GM19238 (cell line): ENCODE measurements around the gene NKX2-2.

Experiments
- DNase-seq: peaks from one replicate; pipeline ENCODE4 v3.0.0; 2011; ENCODE audit warnings: low spot score; ENCODE audit not compliant: insufficient read length

NKX2-2 gene

DNA sequence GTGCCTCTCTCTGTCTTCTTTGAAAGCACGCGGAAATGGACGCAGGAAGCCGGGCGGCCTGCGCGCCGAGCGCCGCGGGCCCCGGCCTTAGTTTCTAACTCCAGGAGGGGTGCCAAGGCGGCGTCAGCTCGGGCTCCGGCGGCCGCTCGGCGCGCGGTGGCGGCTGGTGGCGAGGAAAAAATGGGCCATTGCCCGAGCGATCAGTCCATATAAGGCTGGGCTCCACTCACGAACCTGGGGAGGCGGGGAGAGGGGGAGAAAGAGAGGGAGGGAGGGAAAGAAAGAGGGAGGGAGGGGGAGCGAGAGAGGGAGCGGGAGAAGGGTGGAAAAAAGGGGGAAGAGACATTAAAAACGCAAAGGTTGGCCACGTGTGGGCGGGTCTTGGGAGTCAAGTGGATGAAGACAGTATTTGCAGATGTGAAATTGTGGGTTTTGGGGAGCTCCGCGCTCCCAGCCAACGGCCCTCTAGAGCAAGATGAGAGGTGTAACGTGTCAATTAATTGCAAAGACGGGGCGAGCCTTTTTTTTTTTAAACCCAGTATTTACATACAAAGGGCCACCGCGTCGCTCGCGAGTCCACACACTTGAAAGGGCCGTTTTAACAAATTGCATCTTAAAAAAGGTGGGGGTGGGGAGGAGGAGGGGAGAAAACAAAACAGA is at the start of gene NKX2-2:
Gene NKX2-2 (minus strand): TSS at position 184 of the 660 bp plus-strand sequence. CDS start 395 bp downstream, outside the sequence.
- no peak for DNase-seq

DNA sequence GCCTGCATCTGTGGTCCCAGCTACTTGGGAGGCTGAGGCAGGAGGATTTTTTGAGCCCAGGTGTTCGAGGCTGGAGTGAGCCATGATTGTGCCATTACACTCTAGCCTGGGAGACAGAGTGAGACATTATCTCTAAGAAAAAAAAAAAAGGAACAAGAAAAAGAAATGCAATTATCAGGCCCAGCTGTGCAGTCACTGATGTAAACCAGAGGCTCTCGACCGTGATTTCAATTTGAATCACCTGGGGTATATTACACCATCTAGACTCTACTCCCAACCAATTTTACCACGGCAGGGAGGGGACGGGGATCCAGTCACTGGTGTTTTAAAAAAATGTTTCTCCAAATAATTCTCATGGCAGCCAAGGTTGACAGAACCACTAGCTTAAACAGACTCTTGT is 48.8 kb upstream of the NKX2-2 start:
- DNase-seq = no peak

DNA sequence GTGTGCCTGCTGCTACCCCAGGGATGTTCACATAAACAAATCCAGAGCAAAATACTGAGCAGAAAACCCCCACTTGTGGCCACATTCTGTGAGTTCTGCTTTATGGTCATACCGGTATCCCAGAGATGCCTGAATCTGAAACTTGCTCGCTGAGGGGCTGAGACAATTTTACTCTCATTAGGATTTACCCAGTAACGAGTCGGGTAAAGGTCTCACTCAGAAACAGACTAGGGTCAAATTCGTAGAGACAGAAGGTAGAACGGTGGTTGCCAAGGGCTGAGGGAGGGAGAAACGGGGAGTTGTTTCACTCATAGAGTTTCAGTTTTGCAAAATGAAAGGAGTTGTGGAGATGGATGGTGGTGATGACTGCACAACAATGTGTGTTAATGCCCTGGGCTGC is 45.4 kb upstream of the NKX2-2 start:
- no peak for DNase-seq

DNA sequence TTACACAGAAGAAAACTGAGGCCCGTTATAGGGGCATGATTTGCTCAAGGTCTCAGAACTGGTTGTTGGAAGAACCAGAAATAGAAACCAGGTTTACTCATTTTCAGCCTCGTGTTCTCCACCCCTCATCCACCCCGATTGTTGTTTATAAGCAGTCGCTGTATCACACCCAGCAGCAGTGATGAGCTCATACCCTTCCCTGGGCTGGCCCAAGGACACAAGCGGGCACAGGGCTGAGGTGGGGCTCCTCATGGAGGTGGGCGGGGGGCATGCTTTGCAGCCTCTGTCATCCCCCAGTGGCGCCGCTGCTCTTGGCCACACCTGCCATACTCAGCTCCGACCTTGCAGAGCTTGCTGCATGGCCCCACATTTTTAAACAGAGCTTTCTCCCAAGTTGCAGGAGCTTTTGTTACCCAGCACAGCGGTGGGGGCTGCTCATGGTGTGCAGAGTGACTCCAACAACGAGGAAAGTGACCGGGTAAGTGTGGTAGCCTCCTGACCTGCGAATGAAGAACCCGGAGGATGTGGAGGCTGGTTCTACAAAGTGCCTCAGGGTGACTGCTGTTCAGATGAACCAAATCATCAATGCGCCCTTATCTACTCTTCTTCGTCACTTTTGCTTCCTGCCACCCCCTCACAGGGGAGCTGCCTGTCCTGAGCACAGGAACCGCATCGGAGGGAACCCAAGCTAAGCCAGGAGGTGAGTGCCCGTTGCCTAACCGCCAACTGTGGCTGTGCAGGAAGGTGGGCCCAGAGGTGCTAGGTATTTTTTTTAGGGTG is 43.6 kb upstream of the NKX2-2 start:
- no peak for DNase-seq

DNA sequence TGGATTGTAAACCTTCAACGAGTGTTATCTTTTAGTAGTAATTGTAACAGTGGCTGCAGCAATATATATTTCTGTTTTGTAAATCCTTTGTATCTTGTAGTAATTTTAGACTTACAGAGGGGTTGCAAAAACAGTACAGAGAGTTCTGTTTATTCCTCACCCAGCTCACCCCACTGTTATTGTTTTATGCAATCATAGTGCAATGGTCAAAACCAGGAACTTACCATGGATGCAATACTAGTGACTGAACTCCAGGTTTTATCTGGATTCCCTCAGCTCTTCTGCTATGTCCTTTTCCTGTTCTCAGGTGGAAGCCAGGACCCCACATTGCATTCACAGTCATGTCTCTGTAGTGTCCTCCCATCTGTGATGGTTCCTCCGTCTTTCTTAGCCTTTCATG is 42.5 kb upstream of the NKX2-2 start:
- no peak for DNase-seq

DNA sequence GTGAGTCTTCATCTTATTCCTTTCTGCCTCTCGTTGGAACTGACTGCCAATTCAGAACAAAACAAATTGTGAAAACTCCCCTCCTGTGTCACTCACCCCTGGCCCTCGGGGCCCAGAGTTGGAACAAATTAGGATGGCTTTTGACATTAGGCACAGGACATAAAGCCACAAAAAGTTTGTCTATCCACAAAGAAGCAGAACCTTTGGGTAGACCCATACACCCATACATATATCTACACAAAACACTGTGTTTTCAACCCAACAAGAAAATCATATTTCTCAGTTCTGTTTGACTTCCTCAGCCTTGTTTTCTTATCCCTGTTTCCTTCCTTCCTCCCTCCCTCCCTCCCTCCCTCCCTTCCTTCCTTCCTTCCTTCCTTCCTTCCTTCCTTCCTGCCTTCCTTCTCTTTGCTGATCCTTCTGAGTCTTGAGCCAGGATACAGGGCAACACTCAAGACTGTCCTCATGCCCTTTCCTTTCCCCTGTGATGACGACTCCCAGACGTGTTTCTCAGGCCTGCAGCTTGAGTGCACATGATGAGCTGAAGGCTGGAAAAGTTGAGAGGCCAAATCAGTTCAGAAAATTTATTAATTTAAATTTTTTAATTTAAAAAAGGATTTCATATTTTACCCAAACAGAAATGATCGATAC is 41.7 kb upstream of the NKX2-2 start:
- no peak for DNase-seq

DNA sequence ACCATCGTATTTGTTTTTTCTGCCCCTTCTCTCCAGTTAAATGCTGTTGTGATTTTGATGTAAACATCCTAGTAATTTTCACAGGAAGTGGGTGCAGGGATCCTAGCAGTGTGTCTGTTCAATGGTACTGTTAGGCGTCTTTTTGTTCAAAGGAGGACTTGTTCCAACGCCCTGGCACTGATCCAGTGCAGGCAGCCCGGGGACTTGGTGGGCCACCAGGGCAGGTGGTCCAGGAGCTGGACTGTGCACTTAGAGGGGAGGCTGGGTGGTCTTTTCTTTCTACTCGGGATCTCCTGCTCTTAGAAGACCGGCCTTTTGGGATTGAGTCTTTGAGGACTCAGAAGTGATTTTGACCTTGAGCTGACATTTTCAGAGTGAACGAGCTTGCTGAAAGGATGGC is 41.1 kb upstream of the NKX2-2 start:
- DNase-seq = no peak

DNA sequence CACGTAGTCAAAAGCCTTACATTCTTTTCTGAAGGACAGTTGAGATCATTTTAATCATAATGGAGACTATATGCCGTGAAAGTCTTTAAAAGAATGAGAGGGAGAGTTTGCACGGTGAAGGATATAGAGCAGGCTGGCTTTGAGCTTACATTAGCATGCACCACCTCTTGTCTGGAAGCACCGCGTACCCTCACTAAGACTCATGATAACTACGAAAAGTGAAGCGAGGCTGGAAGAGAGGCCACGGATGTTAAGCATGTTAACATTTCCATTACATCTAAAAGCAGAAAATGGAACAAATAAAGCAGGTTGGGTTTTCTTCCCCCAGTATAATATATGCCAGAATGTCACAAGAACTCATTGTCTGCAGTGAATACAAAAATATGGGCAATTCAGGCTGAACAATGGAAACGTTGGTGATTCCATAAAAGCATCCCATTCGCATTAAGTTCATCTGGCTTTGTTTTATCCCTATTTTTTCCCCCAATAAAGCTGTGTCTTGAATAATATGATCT is 40.6 kb upstream of the NKX2-2 start:
- DNase-seq = no peak

DNA sequence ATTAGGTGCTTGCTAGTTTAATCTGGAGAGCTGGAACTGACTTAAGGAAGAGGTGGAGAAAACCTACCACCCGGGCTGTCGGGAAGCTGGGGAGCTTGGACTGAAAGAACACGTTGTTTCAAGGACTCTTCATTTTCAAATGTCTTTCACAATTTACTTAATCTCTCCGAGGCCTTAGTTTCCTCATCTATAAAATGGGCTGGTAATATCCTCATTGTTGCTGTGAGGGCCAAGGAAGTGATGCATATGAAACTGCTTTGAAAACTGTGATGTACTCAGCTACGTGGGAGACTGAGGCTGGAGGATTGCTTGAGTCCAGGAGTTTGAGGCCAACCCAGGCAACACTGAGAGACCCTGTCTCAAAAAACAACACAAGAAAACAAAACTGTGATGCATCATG is 36.7 kb upstream of the NKX2-2 start:
- no peak for DNase-seq

DNA sequence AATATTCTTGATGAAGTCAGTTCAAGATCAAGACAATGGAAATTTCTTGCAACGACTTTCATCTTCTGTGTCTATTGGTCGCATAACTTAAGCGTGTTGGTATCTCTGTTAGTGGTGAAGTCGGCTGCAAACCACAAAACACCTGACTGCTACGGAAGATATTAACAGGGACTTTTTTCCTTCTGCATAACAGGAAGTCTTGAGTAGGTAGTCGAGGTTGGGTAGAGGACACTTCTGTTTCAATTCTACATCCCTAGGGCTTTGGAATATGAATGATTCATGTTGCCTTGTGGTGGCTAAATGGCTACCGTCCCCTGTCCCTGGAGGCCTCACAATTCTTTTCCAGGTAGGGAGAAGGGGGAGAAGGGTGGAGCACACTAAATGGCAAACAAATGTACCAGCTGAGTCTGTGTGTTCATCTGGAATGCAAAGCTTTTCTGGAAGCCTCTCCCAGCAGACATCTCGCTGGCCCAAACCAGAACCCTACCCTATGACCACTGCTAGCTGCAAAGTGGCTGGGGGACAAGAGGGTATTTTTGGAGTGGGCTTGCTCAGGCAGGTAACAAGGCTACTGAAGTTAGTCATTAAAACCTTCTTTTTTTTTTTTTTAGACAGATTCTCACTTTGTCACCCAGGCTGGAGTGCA is 34.6 kb upstream of the NKX2-2 start:
- DNase-seq = no peak

DNA sequence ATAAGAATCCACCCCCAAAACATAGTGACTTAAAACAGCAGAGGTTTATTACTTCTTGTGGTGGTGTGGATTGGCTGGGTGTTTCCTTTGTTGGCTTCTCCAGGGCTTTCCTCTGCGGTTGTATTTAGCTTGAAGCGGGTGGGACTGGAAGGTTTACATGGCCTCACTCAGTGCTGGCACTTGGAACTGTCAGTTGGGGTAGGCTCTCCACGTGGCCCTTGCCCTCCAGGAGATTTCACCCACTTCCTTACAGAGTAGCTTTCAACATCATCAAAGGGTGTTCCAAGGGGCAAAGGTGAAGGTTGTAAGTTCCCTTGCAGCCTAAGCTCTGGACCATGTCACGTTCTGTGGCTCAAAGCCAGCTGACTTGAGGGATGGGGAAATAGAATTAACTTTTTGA is 32.5 kb upstream of the NKX2-2 start:
- DNase-seq = no peak

DNA sequence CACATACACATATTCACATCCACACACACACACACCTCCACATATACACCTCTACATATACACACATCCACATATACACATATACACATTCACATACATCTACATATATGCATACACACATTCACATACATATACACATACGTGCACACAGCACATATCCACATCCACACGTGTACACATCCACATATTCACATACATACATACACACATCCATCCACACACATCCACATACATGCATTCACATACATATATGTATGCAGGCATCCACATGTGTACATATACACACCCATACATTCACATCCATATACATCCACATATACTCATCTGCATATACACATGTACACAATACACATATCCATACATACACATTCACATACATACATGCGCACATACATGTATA is 25.6 kb upstream of the NKX2-2 start:
- DNase-seq = no peak

DNA sequence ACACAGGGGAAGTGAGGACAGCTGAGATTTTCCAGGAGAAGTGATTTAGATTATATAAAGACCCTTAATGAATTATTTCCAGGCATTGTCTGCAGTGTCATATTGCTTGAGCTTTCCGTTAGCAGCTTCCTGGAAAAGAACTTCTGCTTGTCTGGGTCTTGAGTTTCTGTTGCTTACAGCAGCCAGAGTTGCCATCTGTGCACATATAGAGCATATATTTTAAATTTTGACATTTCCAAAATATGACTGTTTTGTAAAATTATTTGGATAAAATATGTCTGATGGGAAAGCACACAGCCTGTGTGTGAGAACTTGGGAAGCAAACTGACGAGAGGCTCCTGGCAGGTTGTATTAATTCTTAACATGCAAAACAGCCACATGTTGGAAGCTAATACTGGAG is 21.0 kb upstream of the NKX2-2 start:
- no peak for DNase-seq

DNA sequence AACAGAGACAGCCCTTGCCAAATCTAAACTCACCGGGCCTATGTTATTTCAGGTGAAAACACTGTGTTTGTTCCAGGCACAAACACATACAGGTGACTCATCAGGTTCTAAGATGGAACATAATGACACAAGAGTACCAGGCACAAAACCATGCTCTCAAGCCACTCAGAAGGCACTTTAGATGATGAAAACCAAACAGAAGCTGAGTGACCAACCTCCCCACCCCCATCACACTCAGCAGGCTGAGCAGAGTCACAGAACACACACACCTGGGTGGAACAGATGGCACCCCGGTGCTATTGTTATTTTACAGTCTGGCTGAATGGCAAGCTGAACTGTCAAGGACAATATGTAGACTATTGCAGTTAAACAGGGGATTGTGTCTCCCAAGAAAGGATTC is 20.6 kb upstream of the NKX2-2 start:
- no peak for DNase-seq

DNA sequence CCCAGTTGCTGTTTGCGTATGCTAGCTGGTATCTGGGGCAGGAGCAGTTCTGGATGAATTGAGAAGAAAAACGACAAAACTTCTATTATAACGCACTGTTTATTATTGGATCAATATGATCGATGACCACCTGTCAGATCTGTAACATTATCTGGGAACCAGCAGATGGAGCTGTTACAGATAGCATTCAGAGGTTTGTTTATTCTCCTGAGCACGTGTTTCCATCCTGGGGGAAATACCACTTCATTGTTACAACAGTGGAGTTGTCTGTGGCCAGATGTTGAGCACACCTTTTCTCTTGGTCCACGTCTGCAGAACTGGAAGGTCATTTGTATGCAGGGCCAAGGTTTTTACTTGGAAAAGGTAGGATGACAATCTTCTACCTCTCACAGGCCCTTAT is 16.0 kb upstream of the NKX2-2 start:
- DNase-seq = no peak

DNA sequence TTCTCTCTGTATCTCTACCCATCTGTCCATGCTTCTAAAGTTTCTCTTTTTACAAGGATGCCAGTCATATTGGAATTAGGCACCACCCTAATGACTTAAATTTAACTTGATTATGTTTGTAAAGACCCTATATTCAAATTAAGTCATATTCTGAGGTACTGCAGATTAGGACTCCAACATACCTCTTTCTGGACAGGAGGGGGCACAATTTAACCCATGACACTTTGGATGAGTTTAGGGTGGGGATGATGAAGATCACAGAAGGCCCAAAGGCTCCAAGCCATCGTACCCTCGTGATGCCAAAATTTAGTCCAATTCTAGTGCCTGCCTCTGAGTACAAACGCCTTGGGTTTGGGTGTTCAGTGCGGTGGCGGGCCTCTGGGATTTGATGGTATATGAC is 15.0 kb upstream of the NKX2-2 start:
- DNase-seq = no peak

DNA sequence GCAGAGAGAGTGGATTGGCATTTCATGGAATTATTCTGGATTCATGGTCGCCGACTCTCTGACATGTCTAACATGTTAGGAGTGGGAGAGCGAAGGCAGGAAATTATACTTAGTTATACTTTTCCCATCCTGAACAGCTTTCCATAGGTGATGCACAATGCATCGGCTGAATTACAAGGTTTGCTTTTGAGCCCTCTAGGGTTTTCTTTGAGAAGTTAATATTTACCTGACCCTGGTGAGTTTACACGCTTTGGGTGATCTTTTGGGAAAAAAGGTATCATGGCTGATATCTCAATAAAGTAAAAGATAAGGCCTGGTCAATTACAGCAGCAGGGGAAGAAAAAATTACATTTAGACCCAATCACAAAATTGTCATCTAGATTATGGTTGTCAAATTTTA is 14.0 kb upstream of the NKX2-2 start:
- DNase-seq = no peak

DNA sequence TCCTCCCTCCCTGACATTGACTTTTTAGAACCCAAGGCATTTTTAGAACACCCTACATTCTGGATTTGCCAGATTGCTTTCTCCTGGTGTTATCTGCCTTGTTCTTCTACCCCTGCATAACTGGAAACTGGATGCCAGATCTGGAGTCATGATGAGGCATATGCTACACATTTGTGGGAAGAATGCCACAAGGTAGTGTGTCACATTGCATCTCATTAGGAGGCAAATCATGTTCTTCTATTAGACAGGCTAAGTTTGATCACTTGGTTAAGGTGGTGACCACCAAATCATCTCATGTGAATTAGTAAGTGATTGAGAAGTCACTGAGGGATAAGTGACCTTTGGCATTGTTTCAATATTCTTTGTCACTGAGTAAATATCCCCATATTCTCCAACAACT is 12.9 kb upstream of the NKX2-2 start:
- DNase-seq = no peak

DNA sequence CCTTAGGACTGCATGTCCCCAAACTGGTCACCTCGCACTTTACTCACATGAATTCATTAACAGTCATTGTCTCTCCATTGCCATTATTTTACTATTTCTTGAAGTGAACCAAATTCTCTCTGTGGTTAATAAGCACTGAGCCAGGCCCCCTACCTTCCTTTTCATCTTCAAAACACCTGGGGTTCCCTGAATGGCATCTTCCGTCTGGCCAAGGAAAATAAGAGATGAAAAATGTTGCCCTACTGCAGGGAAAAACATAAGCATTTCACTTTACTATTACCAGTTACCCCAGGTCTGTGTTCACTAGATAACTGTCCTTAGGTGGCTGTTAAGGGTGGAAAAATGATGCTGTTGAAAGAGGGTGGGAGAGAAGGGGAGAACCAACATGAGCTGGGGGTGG is 10.0 kb upstream of the NKX2-2 start:
- no peak for DNase-seq

DNA sequence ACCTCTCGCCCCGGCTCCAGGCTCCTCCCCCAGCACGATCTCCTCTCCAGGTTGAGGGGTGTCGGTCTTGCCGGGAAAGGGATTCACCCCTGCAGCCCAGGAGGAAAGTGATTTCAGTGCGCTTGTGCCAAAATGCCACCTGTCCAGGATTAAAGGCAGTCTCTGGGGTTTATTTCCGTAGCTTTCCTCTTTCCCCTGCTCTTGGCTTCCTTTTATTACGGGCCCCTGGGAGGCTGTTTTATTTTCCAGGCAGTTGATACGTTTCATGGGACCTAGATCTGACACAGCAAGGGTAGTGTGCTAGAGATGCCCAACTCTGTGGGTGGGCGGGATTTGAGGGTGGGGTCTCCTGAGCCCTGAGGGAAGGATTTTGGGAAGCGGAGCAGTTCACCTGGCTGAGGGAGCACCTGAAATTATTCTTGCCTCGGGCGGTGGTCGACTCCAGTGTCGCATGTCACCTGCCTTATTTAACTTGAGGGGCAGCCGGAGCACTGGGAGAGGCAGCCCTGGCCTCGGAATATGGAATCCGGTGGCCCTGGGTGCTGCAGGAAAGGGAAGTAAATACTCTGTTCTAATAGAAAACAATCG is 9.5 kb upstream of the NKX2-2 start:
- DNase-seq = no peak

DNA sequence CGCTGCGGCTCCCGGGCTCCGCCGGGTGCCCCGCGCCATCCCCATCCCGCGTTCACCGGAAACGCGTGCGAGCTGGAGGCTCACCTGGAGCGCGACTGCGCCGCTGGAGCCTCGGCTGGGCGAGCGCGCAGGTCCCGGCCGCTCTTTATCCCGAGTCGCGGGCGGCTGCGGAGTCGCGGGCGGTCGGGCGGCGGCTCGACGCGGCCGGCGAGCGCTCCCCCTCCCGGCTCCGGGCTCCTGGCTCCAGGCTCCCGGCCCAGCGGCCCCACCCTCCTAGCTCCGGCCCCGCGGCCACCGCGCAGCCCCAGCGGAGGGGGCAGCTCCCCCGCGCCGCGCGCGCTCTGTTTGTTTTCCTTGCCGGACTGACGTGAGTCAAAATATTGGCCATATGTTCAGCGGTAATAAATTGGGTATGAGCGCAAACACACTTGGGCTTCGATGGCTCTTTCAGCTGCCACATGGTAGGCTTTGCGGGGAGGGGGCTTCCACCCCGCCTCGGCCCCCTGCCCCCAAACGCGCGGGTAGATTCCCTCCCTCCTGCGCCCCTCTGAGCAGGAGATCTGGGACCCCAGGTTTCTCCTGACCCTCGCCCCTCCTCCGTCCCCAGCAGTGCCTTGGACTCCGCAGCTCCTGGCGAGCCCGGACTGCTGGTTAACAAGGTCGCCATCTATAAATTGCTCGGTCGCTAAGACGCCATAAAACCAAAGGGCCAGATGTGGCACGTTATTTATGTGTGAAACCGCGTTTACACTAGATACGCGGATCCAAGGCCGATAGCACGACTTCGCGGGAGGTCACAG is 8.8 kb upstream of the NKX2-2 start:
- DNase-seq = no peak
